HG03108 (cell line): ENCODE measurements around the gene OR2T11.
A peak's percentile ranks its signal among the peaks of the same experiment; 100 is the strongest.
"Not testable (repeated sequence)": the region's sequence is repeated elsewhere in the genome, so short reads cannot be mapped to it uniquely, and the experiment has no call there.

Experiments
- ATAC-seq: cut with Tn5 transposase; IDR thresholded peaks from one replicate; pipeline ENCODE4 v1.9.1; 2021; ENCODE audit warnings: moderate library complexity; ENCODE audit not compliant: unreplicated experiment

Gene OR2T11, protein sequence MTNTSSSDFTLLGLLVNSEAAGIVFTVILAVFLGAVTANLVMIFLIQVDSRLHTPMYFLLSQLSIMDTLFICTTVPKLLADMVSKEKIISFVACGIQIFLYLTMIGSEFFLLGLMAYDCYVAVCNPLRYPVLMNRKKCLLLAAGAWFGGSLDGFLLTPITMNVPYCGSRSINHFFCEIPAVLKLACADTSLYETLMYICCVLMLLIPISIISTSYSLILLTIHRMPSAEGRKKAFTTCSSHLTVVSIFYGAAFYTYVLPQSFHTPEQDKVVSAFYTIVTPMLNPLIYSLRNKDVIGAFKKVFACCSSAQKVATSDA

DNA sequence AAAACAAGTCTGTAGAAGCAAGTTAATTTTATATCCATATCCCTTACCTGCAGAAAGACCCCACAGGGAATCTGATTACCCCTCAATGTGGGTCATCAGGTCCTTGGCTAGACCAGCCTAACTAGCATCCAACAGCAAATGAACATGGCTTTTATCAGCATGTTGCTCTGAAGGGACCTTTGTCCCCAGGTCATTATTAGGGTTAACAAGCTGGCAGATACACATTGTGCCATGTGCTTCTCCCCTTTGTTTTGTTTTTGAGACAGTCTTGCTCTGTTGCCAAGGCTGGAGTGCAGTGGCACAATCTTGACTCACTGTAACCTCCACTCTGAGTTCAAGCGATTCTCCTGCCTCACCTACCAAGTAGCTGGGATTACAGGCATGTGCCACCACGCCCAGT is at the start of gene OR2T11:
Gene OR2T11 (minus strand): TSS at position 101 of the 400 bp plus-strand sequence. CDS start 7,963 bp downstream, outside the sequence.
- not testable (repeated sequence) for ATAC-seq

DNA sequence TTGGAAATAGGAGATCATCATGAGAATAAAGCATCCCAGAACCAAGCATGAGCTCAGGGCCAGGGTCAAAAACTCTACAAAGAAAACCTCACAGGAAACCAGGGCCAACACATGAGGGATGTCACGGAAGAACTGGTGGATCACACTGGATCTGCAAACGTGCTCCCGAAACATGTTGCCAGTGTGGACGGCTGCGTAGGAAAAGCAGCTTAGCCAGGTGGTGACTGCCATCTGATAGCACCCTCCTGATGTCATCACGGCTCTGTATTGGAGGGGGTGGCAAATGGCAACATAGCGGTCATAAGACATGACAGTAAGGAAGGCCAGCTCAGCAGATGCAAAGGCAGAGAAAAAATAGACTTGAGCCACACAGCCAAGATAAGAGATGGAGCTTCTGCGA is 46.8 kb upstream of the OR2T11 start:
- ATAC-seq, result no peak

DNA sequence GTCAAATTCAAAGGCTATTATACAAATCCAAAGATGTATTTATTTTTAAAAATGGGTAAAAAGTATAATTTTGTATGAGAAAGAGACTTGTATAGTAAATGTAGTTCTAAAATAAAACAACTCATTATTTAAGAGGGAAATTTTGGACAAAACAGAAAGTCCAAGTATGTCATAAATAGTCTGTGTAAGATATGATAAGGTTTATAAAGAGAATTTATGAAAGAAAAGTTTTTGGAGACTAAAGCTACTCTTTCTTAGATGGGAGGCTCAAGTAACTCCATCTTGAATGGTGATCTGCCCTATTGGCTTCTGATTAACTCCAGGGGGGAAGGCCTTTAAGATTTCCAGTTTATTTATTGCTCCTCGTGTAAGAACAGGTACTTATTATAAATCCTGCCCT is 35.1 kb upstream of the OR2T11 start:
- no peak for ATAC-seq

DNA sequence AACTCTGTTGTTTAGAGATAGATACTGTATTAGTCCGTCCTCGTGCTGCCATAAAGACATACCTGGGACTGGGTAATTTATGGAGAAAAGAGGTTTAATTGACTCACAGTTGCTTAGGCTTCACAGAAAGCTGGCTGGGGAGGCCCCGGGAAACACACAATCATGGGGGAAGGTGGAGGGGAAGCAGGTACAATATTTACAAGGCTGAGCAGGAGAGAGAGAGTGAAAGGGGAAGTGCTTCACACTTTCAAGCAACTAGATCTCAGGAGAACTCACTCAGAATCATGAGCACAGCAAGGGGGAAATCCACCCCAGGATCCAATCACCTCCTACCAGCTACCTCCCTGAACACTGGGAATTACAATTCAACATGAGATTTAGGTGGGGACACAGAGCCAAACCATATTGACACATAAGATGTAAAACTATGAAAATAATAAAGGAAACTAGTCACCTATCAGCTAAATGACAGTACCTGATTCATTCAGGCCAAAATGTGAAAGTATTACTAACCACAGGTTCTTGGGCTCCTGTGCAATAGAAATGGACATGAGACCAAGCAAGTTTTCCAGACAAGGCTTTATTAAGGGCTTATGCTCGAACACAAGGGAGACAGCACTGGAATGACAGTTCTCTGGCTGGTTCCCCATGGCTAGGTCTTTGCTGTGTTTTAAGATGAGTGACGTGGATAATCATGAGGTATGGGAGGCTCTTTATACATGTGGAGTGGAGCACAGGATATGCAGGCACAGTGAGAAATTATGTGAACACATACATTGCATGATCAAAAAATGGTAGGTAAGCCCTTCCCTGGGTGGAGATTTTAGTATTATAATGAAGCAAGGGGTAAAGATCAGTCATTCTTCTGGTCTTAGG is 28.8 kb upstream of the OR2T11 start:
- peak; percentile 96 for ATAC-seq

DNA sequence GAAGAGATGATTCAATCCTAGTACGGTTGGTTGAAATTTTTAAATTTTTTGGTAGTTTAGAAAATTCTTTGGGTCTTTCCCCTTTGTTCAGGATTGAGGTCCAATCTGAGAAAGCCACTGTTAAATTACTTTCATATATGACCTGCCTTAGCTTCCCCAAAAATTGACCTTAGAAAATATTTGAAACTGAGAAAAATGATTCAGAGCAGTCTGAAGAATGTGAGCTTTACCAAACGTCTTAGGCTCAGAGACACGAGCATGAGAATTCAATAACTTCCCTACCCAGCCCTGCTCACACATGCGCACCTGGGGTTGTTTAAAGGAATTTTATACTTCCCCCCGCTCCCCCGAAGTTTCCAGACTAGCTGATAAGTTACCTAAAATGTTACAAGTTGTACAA is 21.9 kb upstream of the OR2T11 start:
- ATAC-seq, result not testable (repeated sequence)

DNA sequence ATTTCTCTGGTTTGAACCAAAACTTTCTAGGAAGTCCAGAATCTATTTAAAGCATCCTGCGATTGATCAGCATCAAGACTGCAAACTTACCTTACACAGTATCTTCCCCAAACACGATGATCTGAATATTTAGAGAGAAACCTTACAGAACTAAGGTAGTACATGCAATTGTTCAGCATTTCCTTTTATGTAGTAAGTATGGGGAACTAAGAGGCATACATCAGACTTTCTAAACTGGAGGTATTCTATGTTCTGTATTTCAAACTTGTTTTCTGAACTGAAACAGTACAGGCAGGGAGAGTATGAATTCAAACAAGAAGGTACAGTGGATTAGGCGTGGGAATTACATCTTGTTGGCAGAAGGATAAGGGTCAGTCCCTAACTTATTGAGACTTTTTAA is 20.5 kb upstream of the OR2T11 start, which contains the start of gene OR2T27:
Gene OR2T27 (minus strand): TSS at position 175 of the 400 bp plus-strand sequence. CDS start 4,644 bp downstream, outside the sequence.
- ATAC-seq, result not testable (repeated sequence)

DNA sequence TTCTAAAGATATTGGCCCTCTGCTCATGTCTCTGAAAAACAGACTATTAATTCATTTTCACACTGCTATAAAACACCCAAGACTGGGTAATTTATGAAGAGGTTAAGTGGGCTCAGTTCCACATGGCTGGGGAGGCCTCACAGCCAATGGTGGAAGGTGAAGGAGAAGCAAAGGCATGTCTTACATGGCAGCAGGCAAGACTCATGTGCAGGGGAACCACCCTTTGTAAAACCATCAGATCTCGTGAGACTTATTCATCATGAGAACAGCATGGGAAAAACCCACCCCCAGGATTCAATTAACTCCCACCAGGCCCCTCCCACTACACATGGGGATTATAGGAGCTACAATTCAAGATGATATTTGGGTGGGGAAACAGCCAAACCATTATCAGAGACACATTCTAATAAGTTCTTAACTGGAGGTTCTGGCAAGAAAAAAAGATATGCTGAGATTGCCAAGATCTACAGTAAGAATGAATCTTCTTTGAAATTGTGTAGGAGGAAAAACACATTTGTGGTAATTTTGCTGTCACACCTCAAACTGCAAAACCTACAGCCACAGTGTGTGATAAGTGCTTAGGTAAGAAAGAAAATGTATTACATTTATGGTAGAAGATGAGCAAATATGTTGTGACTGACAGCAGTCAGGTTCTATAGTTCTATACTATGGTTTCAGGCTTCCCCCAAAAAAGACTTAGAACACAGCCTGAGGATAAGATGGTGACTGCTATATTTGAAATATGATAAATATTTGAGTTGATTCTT is 14.1 kb upstream of the OR2T11 start:
- ATAC-seq, result not testable (repeated sequence)

DNA sequence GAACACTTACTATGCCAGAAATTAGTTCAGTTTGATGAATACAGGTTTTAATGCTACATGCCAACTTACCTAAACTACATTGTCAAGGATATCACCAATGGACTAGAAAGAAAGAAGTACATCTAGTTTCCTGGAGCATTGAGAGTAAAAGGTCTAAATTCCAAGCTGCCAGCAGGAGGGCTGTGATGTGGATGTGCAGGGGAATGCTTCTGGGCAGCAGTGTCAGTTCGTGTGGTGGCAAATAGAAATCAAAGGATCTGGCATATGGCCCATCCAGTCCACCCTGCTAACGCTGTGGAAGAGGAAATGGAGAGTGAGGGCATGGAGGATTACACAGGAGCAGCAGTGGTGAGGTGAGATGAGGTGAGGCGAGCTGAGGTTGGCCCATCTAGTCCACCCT is 10.3 kb upstream of the OR2T11 start, which contains the start of gene OR2T35:
Gene OR2T35 (minus strand): TSS at position 101 of the 400 bp plus-strand sequence. CDS start 6,020 bp downstream, outside the sequence.
- not testable (repeated sequence) for ATAC-seq

DNA sequence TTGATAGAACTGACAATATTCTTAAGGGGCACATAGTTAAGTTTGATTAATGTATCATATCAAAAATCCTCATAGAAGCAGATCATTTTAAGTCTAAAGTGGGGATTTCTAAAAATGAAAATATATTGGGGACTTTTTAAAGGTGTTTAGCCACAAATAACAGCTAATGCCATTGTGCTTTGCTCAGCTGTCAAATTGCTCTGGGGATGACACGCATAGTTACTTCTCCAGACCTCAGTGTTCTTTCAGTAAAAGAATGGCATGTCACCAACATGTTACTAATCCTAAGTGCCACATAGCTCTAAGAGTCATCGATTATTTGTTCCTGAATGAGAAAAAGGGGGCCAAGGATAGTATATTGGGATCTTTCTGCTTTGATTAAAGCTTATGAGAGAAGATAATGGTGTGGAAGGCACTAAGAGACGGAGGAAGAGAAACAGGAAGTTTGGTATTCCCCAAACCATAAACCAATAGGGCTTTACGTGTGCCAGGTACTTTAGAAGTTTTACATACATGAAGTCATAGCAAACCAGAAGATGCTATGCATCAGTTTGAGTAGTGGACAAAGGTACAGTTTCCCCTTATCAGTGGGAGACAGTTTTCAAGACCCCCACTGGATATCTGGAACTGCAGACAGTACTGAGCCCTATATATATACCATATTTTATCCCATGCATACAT is 8.2 kb upstream of the OR2T11 start:
- peak; percentile 48 for ATAC-seq

DNA sequence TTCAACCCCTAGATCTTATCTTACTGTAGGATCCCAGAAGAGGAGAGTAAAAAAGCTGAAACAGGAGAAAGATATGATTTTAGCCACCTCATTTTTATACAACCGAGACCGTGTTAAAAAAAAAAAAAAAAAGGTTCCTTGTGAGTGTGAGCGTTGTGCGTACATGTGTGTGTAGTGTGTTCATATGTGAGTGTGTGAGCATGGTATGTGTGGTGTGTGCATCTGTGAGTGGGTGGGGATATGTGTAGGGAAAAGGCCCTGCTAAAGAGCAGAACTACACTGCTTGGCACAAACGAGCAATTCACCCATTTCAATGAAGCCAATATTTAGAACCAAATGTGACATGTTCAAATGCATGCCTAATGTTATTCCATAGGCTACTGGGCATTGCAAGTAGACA is 6.7 kb upstream of the OR2T11 start:
- ATAC-seq, result peak; percentile 3

DNA sequence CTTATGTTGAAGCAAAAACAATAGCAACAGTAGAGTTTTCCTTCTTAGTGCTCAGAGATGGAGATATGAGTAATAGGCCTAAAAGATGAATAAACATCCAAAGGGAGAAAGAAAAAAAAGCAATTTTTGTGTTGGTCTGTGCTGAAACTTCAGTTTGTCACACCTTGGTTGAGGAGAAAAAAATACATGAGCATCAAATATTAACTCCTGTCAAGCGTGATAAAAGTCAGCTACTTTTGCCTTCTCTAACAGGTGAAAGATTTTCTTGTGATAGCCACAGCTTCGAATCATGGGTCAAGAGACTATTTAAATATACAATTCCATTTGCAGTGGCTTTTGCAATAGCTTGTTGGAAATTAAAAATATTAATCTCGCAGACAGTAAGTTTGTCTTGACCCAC is 6.0 kb upstream of the OR2T11 start:
- ATAC-seq, result peak; percentile 39

DNA sequence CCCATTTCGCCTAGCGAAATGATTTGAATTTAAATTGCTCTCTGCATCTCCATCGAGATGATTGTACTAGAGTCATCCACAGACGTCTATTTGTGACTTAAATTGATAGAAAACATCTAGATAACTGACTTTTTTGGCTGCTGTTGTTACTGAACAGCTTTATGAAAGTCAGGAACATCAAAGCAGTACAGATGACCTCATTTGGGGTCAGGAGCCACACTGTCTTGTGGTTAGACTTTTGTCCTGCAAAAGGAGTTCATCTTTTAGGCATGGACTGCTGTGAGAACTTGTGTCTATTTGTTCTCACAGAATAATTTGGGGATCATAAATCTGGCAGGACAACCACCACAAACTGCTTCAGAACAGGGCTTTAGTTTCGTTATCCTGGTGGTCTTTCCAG is 4.8 kb upstream of the OR2T11 start:
- ATAC-seq, result not testable (repeated sequence)

DNA sequence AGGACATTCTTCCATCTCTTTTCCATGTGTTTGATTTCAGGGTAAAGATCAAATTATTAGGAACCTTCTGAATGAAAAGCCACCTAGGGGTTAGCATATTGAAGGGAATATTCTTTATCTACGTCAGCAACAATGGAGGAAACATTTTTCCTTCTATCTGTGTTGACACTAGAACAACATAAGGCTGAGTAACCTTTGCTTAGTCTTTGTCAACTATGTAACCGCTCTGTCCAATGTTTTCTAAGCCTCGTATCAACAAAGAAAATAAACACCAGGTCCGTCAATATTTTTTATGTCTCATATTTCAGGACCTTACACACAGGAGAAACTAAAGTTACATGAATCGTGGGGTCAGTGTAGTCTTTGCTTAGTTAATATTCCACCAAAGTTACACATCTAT is 1.7 kb upstream of the OR2T11 start:
- ATAC-seq, result not testable (repeated sequence)

DNA sequence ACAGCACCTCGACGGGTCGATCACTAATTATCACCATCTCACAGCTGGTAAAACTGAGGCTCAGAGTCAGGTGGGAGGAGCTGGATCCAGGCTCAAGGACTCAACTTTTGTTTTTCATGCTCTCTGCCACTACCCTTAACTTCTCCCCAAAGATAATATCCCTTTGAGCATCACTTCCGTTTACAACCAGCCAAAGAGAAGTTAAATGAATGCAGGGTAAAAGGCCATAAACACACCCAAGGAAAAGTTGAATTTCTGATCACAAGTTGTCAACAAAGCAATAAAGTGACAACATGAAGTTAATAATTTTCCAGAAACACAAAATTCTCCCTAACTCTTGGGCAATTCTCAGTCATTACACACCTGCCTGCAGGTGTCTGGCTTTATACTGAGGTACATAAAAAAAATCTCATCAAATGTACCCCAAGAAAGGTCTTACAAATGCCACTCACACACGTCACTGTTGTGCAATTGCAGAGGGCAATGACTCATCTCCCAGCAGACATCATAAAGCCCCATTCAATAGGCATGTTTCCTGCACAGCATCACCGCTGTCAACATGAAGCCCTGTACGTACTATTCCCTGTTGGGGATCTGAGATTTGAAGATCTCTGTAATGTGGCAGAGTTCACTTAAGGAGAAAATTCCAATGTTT is 3.4 kb downstream of the OR2T11 start:
- ATAC-seq, result no peak

DNA sequence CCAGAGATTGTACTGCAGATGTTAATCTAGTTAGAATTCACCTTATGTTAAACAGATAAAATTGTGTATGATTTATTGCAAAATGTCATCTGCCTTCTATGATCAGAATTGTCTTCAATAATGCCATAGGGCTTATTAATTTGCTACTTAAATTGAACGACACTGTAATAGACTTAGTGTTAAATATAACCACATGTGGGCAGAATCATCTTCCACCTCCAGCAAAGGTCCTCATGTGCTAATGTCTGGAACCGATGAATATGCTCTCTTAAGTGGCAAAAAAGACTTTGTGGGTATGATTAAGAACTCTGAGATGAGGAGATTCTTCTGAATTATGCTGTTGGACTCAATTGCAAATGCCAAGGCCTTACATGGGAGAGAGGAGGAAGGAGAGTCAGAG is 4.3 kb downstream of the OR2T11 start:
- no peak for ATAC-seq

DNA sequence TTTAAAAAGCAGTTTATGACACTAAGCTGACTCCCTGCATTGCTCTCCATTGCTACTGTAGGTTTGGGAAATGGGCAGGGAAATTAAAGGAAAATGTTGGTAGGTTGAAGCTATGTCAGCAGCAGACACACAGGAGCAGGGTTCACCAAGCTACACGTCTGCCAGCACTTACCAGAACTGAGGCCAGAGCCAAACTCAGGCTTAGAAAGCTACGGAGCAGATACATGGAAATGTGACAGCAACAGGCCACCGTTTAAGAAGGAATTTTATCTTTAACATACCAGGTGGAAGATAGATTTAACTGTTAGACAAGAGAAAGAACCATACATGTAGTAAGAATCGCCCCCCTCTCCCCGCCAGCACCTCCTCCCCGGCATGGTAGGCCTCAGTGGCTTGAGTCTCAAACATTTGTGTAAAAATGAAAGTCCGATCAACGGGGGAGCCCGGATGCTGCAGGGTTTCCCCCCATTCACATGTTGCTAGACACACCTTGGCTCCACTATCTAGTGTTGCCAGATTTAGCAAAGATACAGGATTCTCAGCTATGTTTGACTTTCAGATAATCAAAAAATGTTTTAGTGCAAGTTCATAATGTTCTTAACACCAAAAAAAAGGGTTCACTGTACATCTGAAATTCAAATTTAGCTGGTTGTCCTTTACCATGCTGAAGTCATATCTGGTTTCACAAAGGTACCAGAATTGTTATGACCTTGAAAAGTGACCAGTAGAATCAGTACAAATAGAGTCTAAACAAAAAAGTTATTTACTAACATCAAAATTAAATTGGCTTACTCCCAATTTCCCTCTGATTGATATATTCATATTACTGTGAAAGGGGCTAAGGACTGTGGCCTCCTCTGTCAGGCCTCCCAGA is 6.7 kb downstream of the OR2T11 start:
- peak; percentile 89 for ATAC-seq

DNA sequence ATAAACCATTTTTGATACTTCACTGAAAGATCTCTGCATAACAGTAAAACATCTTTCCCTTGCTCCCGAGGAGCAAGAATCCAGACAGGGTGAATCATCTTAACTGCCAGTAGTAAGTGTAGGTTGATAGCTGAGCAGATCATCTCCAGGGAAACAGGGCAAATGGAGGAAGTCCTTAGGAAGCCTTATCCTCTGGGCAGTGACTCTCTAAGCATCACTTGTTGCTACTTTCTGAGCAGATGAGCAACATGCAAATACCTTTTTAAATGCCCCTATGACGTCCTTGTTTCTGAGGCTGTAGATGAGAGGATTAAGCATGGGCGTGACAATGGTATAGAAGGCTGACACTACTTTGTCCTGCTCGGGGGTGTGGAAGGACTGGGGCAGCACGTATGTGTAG is 8.9 kb downstream of the OR2T11 start:
- ATAC-seq, result no peak

DNA sequence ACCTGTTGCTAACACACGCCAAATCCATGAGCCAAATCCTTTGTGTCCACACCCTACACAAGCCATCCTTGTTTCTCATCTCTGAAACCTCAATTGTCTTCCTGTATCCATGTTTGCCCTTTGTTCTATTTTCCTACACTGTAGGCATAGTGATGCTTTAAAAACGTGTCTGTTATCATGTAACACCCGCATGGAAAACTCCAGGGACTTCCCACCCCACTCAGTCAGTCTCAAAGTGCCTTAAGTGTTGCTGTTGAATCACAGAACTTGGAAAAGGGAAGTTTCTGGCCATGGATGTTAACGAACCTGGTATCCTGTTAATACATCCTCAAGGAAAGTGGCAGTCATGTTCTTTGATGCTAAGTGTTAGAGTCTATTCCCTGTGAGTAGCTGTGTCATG is 9.7 kb downstream of the OR2T11 start:
- ATAC-seq, result no peak

DNA sequence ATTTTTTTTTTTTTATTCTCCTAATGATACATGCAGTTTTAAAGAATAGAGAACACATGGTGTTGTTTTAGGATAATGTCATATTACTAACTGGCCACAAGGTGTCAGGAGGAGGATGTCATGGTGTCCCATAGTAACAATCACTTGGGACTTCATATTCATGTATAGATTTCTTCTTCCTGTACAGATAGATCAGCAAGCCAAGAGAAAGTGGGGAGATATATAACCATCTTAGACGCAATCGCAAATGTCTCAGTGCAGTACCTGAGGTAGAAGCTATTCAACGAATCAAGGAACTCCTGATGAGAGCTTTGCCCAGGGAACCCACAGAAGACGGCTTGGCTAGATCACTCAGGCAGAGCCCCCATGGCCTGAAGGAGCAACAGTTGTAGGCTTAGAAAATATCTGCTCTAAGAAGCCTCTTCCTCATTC is 12.3 kb downstream of the OR2T11 start:
- ATAC-seq, result no peak
